GM19099 (cell line): Measurements from ENCODE around the gene RTN4RL2.

Experiments
- POLR2A ChIP-seq: IDR thresholded peaks from 3 replicates; pipeline ENCODE4 v1.6.1; 2011; ENCODE audit warnings: low read depth; ENCODE audit not compliant: insufficient read length; ENCODE audit errors: extremely low read depth

RTN4RL2 gene

DNA sequence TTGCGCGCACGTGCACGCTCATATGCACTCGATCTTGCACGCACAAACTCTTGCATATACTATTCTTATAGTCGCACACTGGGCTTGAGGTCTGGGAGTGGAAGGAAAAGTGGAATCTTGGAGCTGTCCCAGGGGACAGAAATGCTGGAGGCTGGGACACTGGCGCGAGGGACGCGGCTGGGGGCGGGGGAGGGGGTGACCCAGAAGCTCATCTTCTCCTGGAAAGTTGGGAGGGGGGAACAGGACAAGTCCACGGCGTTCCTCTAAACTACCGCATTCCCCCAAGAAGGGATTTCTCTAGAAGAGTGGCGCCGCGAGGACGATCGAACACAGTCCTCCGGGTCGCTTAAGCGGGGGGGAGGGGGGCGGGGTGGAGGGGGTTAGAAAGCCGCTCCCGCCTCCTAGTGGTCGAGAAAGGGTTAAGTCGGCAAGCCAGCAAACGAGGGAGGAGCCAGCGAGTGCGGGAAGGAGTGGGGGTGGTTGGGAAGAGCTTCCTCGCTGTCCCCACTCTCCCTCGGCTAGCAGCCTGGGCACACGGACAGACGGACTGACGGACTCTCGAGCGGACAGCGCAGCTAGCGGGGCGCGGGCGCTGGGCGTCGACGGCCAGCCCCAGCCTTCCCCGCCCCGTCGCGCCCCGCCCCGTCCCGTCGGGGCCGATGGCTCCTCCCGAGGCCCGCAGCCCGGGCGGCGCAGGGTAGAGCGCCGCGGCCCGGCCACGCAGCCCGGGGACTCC is at the start of gene RTN4RL2:
Gene RTN4RL2, plus strand, starts transcription at position 507 of the 736 bp plus-strand sequence. CDS start 338 bp downstream, outside the sequence.
- TF ChIP-seq POLR2A = no peak

DNA sequence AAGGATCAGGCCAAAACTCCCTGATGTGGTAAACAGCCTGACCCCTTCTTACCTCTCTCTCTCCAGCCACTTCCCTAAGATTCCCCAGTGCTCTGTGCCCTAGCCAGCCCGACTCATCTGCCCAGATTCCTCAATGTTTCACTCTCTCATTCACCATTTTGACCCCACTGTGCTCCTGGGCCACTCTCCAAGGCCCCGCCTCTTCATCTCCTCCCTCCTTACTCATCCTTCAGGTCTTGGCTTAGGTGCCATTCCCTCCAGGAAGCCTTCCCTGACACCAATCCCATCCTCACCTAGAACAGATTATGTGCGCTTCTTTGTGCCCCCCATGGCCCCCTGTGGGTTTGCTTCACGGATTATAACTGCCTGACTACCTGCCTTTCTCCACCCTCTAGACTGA is 46.6 kb upstream of the RTN4RL2 start:
- TF ChIP-seq POLR2A = no peak

DNA sequence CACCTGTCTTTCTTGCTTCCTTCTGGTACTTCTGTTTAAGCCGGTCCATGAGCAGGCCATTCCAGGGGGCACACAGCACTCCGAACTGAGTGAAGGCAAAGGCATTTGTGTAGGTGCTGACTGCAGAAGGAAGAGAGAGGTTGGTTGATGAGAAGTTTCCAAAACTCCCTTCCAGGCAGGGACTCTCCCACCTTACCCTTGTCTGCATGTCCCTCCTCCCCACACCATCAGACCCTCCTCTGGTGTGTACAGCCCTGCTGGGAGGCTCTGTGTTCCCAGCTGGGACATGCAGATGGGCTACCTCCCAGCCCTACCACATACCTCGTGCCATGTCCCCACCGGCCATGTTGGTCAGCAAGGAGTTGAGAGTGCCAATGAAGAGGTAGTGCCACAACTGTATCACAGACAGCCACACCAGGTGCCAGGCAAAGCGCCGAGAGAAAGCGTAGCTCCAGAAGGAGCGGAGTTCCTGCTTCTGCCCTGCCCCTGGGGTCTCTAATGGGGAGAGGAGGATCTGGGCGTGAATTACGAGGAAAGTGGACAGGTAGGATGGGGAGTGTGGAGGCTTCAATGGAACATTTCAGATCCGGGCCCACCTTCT is 45.6 kb upstream of the RTN4RL2 start:
- TF ChIP-seq POLR2A = peak; percentile 7

DNA sequence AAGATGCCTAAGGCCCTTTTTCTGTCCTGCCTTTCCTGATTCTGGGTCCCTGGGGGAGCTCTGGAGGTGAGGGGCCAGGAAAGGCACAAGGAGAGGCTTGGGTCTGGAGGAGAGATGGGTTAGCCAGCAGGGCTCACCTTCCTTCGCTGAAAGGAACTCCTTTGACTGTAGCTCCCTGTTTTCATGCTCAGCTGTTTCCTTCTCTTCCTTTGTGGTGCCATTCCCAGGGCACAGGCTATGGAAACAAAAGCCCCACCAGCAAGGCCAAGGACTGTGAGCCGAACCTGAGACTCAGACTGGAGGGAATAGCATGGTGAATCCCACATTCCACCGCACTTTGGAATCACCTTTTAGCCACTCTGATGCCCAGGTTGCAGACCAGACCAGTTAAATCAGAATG is 43.9 kb upstream of the RTN4RL2 start:
- TF ChIP-seq POLR2A = no peak

DNA sequence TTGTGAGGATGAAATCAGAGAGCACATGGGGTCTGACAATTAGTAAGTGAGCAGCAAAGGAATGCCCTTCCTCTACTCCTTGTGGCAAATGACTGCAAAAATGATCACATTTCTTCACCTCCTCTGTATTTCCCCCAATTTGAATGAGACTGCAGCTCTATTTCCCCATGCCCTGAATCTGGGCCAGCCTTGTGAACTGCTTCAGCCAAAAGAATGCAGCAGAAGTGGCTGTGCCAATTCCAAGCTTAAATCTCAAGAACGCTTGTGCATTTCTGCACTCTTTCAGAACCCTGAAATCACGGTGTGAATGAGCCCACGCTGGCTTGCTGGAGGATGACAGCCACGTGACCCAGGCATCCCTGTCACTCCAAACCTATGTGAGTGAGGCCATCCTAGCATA is 43.3 kb upstream of the RTN4RL2 start:
- no peak for TF ChIP-seq POLR2A

DNA sequence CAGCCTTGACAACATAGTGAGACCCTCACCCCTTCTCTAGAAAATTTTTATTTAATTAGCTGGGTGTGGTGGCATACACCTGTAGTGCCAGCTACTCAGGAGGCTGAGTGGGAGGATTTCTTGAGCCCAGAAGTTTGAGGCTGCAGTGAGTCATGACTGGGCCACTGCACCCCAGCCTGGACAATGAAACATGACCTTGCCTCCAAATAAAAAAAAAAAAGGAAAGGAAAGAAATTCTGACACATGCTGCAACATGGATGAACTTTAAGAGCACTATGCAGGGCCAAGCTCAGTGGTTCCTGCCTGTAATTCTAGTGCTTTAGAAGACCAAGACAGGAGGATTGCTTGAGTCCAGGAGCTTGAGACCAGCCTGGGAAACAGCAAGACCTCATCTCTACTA is 42.2 kb upstream of the RTN4RL2 start:
- no peak for TF ChIP-seq POLR2A

DNA sequence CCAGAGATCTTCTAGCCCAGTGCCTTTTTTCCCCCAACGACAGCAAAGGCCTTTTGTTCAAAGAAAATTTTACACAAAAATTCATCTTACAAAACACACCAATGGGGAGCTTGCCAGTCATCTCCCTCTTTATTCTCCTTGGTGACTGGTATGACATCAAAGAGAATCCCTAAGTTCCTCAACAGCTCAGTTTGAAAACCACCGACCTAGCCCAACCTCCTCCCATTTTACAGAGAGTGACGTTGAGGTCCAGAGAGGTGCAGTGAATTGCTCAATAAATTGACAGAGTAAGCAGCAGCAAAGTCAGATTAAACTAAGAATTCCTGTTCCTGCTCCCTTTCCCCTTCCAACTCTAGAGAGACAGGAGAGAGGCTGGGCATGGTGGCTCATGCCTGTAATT is 41.2 kb upstream of the RTN4RL2 start:
- no peak for TF ChIP-seq POLR2A

DNA sequence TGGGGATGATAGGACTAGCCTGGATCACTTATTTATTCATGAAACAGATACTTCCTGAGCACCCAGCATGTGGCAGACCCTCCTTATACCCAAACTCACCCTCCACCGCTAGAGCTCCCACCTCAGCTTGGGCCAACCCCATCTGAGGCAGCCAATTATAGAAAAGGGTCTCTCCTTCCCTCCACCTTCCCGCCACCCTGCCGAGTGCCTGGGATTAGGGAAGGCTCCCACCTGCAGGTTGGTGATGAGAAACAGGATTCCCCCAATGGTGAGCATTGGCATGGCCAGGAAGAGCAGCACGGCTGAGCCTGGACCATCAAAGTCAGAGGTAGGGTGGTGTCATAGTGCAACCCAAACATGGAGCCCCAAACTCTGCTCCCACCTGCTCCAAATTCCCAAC is 39.3 kb upstream of the RTN4RL2 start:
- no peak for TF ChIP-seq POLR2A

DNA sequence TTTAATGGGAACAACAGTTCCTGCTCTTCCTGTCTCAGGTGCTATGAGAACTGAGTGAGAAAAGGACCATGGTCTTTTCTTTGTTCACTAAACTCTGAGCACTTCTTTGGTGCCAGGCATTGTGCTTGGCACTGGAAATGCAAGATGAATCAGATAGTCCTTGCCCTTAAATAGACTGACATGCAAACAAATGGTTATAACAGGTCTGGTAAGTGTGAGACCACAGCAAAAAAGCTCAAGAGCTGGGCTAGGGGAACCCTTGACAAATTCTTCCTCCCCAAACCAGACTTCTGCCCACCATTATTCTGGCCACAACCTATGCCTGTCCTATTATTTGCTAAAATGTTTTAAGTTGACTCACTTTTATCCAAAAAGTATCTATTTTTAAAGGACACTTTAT is 38.5 kb upstream of the RTN4RL2 start:
- no peak for TF ChIP-seq POLR2A

DNA sequence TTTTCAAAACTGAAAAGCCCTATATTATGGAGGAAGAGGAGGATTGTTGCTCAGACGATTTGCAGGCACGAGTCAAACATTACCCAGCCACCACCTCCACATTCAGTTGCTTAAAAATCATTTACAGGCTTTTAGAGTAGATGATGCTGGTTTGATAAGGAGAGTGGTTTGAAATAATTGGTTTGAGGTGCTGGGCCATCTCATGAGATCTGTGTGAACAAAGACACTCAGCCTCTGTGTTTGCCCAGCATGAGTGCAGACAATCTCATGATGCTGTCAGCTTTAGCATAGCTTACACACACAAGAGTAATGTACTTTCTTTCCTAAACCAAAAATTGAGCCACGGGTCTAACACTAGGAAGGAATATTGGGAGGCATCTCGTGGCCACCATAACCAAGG is 37.7 kb upstream of the RTN4RL2 start:
- TF ChIP-seq POLR2A = peak; percentile 16

DNA sequence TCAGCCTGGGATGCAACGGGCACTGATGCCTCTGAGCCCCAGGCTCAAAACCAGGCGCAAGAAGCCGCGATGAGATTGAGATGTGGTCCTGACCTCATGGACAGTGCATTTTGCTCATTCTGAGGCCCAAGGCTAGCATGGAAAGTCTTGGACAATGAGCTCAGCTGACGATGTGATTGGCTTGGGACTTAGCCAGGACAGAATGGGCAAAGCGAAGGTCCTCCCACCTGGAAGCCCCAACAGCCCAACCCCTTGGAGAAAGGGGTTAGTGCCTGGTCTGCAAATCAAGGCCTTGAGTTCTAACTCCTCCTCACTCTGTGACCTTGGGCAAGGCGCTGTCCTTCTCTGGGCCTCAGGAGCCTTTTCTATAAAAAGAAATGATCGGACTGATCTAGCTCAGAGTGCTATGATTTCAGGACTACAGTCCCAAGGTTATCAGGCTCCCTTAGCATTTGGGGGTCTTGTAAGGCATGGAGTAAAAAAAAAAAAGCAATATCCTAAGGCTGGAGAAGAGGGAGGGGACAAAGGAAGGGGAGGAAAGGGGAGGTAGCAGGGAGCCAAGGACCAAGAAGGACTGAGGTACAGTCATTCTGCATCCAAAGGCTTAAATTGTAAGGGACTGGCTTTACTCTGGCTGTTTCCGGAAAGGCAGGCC is 36.1 kb upstream of the RTN4RL2 start:
- no peak for TF ChIP-seq POLR2A

DNA sequence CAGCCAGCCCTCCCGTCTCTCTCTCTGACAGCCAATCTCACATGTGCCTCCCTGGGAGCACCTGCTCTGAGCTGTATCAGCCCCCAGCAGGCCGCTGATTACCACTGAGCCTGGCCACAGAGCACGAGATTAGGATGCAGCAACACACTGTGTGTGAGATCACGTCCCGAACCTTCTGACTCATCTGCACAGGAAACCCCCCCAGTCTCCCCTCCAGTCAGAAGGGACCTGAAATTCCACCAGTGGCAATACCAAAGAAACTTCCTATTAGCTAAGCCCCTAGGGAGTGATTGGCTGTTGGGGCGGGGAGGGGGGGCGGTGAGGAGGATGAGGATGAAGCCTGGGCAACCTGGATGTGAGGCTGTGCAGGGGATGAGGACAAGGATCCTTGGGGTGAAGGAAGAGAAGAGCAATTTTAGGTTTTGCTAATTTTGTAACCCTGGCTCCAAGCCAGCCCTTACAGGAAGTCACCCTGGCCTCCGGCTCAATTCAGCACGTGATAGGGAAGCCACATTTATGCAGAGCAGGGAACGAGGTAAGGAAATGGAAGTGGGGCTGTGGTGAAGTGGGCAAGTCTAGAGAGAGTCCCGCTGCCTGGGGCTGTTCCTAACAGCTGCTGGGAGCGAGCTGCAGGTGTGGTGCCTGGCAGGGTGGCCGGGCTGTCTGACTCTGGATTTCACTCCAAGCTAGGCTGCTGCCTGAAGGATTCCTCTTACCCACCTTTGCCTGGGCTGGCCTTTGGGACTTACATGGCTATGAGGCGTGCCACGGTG is 35.4 kb upstream of the RTN4RL2 start:
- TF ChIP-seq POLR2A = peak; percentile 58

DNA sequence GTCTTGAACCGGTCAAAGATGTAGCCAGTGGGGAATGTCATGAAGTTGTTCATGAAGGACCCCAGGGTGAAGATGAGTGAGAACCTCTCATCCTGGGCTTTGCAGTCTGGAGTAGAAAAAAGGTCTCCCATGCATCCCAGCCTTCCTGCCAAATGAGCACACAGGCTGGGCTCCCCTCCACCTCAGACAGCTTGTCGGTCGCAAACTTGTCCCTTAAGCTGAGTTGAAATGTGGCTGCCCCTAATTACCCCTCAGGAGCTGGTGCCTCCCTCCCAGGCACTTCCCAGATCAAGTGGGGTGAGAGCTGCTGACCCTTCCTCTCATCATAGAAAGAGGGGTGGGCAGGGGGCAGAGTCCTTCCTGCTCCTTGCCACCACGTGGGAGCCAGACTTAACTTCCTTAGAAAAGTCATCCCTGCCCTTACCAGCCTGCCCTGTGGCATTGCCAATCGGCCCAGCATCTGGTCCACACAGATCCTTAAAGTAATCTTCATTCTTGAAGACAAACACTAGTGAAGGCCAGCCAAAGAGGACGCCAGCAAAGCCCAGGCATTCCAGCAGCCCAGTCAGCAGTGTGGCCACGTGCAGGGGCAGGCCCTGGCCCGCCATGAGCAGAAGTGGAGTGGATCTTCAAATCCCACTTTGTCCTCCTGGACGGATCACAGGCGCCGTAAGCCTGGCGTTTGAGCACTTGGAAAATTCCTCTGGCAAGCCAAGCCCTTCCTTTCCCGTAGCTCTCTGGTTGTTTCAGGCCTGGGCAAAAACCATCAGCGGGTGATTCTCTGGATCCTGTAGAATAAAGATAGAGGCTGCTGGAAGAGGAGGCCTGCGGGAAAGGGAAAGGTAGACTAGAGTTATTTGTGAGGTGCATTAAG is 34.5 kb upstream of the RTN4RL2 start:
- TF ChIP-seq POLR2A = no peak

DNA sequence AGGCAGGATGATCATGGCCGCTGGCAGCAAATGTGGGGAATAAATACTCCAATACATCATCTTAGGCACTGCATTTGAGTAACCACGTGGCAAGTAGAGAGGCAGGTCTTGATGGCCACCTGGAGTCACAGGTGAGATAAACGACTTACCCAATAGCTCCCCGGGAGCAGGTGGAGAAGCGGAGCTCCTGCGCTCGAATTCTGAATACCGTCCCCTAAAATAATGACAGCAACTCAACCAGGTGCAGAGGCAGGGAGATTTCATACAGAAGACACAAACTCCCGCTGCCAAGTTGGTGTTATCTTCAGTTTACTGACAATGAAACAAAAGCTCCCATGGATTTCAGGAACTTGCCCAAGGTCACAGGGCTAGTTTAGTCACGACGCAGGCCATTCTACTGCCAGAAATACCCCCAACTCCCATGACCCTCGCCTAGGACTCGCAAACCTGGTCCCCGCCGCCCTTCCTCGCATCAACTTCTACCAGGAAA is 33.8 kb upstream of the RTN4RL2 start:
- no peak for TF ChIP-seq POLR2A
